HEK293T (cell line): ENCODE data around the gene MLF2.

ENCODE experiments used
- ARNT ChIP-seq: fragments of 450-650 bp; IDR thresholded peaks from 2 replicates; pipeline ENCODE4 v1.6.1; 2017; ENCODE audit warnings: mild to moderate bottlenecking
- BHLHE40 ChIP-seq: fragments of 450-650 bp; IDR thresholded peaks from 2 replicates; pipeline ENCODE4 v1.6.1; 2016; ENCODE audit warnings: mild to moderate bottlenecking, moderate library complexity, borderline replicate concordance
- CTBP1 ChIP-seq: fragments of 450-650 bp; IDR thresholded peaks from 2 replicates; pipeline ENCODE4 v1.6.1; 2016; ENCODE audit warnings: borderline replicate concordance
- FOXA1 ChIP-seq: fragments of 450-650 bp; IDR thresholded peaks from 2 replicates; pipeline ENCODE4 v1.6.1; 2016; ENCODE audit warnings: mild to moderate bottlenecking
- FOXK2 ChIP-seq: fragments of 450-650 bp; IDR thresholded peaks from 2 replicates; pipeline ENCODE4 v1.6.1; 2016; ENCODE audit warnings: mild to moderate bottlenecking
- FOXM1 ChIP-seq: fragments of 450-650 bp; IDR thresholded peaks from 2 replicates; pipeline ENCODE4 v1.6.1; 2017; ENCODE audit warnings: mild to moderate bottlenecking, borderline replicate concordance
- HDGF ChIP-seq: fragments of 450-650 bp; IDR thresholded peaks from 2 replicates; pipeline ENCODE4 v1.6.1; 2017; ENCODE audit warnings: antibody characterized with exemption, borderline replicate concordance
- LEF1 ChIP-seq: fragments of 450-650 bp; IDR thresholded peaks from 2 replicates; pipeline ENCODE4 v1.6.1; 2017; ENCODE audit warnings: mild to moderate bottlenecking, borderline replicate concordance
- NFRKB ChIP-seq: fragments of 450-650 bp; IDR thresholded peaks from 2 replicates; pipeline ENCODE4 v1.6.1; 2016; ENCODE audit warnings: mild to moderate bottlenecking, moderate library complexity

DNA sequence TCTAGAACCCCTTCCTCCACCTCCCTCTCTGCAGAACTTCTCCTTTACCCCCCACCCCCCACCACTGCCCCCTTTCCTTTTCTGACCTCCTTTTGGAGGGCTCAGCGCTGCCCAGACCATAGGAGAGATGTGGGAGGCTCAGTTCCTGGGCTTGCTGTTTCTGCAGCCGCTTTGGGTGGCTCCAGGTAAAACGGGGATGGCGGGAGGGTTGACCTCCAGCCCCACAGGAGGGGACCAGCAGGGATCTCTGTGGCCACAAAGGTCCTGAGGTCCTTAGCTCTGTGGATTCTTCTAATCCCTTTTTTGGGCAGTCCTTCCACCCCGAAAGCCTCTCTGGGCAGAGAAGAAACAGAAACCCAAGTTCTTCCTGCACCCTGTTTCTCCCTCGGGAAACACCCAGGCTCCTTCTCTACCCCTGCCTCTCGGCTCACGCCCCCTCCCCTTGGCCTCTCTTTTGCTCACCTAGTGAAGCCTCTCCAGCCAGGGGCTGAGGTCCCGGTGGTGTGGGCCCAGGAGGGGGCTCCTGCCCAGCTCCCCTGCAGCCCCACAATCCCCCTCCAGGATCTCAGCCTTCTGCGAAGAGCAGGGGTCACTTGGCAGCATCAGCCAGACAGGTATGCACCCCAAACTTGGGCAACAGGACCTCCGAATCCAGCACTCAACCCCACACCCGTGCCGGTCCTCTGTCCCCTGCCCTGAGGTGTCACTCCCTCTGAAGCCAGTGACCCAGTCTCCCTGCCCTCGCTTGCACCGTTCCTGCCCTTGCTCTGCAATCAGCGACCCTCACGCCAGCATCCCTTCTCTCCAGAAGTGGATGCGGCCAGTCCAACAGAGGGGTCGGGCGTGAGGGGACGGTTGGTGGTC lies 20.0 kb upstream of the MLF2 start:
- TF ChIP-seq BHLHE40: no peak
- TF ChIP-seq LEF1: no peak
- no peak for TF ChIP-seq FOXA1
- TF ChIP-seq CTBP1: no peak
- no peak for TF ChIP-seq HDGF
- TF ChIP-seq NFRKB: no peak
- no peak for TF ChIP-seq FOXM1
- TF ChIP-seq FOXK2: no peak
- TF ChIP-seq ARNT: no peak
